Spleen (tissue), 13 donors: ENCODE results near the gene AGPAT2. TPM values are rescaled to one million over a fixed set of nuclear protein-coding genes. Genes with fewer than 3 reads are reported as not detected.

Experiments used
- DNase-seq: peaks from one replicate; pipeline ENCODE4 v3.0.0-alpha.2; 2020
- H3K27ac ChIP-seq, 8 donors: fragments of 200-600 bp; sonication (generic) in 7 of 8; 1 replicate in 4 of 8; 2 replicates in 4 of 8; pipeline versions ENCODE4 v1.5.0 to v1.8.0; 2016 to 2021; ENCODE audit warnings: inconsistent platforms in 4 of 8, mild to moderate bottlenecking in 4 of 8, moderate library complexity in 1 of 8
- H3K27me3 ChIP-seq, 7 donors: fragments of 200-600 bp; sonication (generic) in 6 of 7; replicated peaks in 1 of 7; 1 replicate in 4 of 7; 2 replicates in 3 of 7; pipeline versions ENCODE4 v1.5.0 to v1.8.0; 2016 to 2021; ENCODE audit warnings: inconsistent platforms in 3 of 7, mild to moderate bottlenecking in 1 of 7
- H3K36me3 ChIP-seq, 6 donors: fragments of 200-600 bp; sonication (generic) in 5 of 6; 1 replicate in 4 of 6; 2 replicates in 2 of 6; pipeline versions ENCODE4 v1.5.0 to v1.8.0; 2016 to 2021; ENCODE audit warnings: inconsistent platforms in 2 of 6
- H3K4me1 ChIP-seq, 6 donors: fragments of 200-600 bp; sonication (generic) in 5 of 6; 1 replicate in 3 of 6; 2 replicates in 3 of 6; pipeline versions ENCODE4 v1.5.0 to v1.8.0; 2016 to 2021; ENCODE audit warnings: inconsistent platforms in 3 of 6
- H3K4me3 ChIP-seq, 8 donors: fragments of 200-600 bp; sonication (generic) in 7 of 8; 1 replicate in 4 of 8; 2 replicates in 4 of 8; pipeline versions ENCODE4 v1.5.0 to v1.8.0; 2016 to 2021; ENCODE audit warnings: inconsistent platforms in 4 of 8, mild to moderate bottlenecking in 4 of 8, moderate library complexity in 2 of 8
- H3K9me3 ChIP-seq, 8 donors: fragments of 200-600 bp; sonication (generic) in 7 of 8; 1 replicate in 4 of 8; 2 replicates in 4 of 8; pipeline versions ENCODE4 v1.5.0 to v1.8.0; 2016 to 2021; ENCODE audit warnings: inconsistent platforms in 4 of 8
- CTCF ChIP-seq, 11 experiments: fragments of 200-600 bp in 7 of 11; fragments of 450-650 bp in 4 of 11; sonication (generic) in 4 of 11; IDR thresholded peaks in 8 of 11; conservative IDR thresholded peaks in 3 of 11; 1 replicate in 7 of 11; 2 replicates in 4 of 11; pipeline versions ENCODE4 v1.4.0 to v1.8.0; 2016 to 2021; ENCODE audit warnings: antibody characterized with exemption in 11 of 11, inconsistent platforms in 4 of 11, mild to moderate bottlenecking in 1 of 11
- POLR2A ChIP-seq, 3 donors: fragments of 450-650 bp; IDR thresholded peaks; one replicate each; pipeline ENCODE4 v1.5.1; 2017; ENCODE audit warnings: antibody characterized with exemption in 3 of 3, mild to moderate bottlenecking in 1 of 3
- POLR2AphosphoS5 ChIP-seq, 3 donors: sonication (generic); formaldehyde crosslinking; IDR thresholded peaks; one replicate each; pipeline ENCODE4 v1.5.1; 2017; ENCODE audit warnings: antibody characterized with exemption in 3 of 3
- WGBS, 5 donors: extraction: QIAGEN DNeasy Blood & Tissue Kit in 3 of 5; methylation state at CpG; one replicate each; pipeline versions ENCODE4 v1.1.5 to v1.1.7; 2013 to 2018; 5-methylcytosine and 5-hydroxymethylcytosine counted together
- intact Hi-C: fragments of 100-400 bp; cut with DNase I; formaldehyde crosslinking; loops from one replicate; pipeline ENCODE4 v1.15.0; 2023; ENCODE audit warnings: low total_unique reads
- long read RNA-seq, 2 donors: transcript quantifications; one replicate each; lab custom pipeline, GENCODE V29; 2026
- polyA plus RNA-seq, 3 donors: library from polyadenylated mRNA; stranded (reverse); fragments of 200-250 nt; gene quantifications; one replicate each; pipeline ENCODE4 v1.2.1, GENCODE V29; 2013
- total RNA-seq, 7 donors: library from RNA; depleted of rRNA in 3 of 7; stranded (reverse); fragments of >200 nt in 3 of 7; fragmentation: NEBNext Ultra II Directional in 4 of 7; extraction: Animal tissue kit (Norgen Biotek cat#: 25700) in 4 of 7; gene quantifications; one replicate each; pipeline versions ENCODE4 v1.1.0 to v1.2.1, GENCODE V29; 2016 to 2021
- donor health status: healthy with polysubstance abuse.
- donor health status: DM: no; HTN: no; CAD: no; lungs with moderate emphysema.
- donor health status: DM: no; HTN: no; CAD: no.
- donor health status: Bipolar disorder and iron deficiency.
- donor health status: healthy.
- donor health status: DM: no; HTN: no; CAD: no.
- donor health status: DM: yes; HTN: yes; CAD: no.

AGPAT2 gene
- total RNA-seq (10 to 100 TPM; 26.9 to 47.7 (median 40.4) TPM), polyA plus RNA-seq (10 to 100 TPM; 31.9 to 43.8 (median 35.1) TPM)
- long read RNA-seq, donor 1, transcript AGPAT2-202 (6 exons, 1,512 nt): major isoform, 7 of 10 reads
- long read RNA-seq, donor 1, partial matches to known transcripts: 0 of 10 reads
- long read RNA-seq, donor 1, other reads (novel, unspliced or antisense): 0 of 10 reads
- long read RNA-seq, donor 2, transcript AGPAT2-202 (6 exons, 1,512 nt): major isoform, 6 of 10 reads
- long read RNA-seq, donor 2, partial matches to known transcripts: 0 of 10 reads
- long read RNA-seq, donor 2, other reads (novel, unspliced or antisense): 0 of 10 reads

DNA sequence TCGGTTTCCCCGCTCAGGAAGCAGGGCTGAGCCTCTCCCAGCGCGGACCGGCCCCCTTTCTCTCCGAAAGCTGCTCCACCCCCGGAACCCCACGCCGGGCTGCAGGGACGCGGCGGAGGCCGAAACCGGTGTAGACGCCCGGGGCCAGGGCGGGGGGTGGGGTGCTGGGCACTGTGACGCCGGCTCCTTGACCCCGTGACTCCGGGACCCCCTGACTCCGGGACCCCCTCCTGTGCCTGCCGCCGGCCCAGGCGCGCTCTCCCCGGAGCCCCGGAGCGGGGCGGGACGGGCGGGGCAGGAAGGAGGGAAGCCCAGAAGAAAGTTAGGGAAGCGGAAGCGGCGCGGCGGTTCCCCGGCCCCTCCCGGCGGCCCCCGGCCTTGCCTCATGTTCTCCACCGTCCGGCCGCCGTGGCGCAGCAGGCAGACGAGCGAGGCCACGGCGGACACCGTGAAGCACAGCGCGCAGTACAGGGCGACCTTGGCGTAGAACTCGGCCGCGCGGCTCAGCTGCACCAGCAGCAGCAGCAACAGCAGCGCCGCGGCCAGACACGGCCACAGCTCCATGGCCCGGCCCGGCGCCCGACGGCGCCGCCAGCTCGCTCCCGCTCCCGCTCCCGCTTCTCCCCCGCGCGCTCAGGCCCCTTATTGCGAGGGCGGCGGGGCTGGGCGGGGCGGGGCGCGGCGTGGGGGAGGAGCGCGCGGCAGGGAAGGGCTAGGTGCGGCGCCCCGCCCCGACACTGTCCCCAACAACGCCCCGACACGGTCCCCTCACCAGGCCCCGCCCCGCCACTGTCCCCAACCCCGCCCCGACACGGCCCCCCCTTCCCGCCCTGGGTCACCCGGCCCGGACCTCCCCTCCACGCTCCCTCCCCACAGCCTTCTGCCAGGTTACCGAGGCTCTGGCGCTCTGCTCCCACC is at the start of gene AGPAT2:
TSS of gene AGPAT2 (minus strand) at position 664 of the 918 bp plus-strand sequence. CDS start at position 564, 100 bp downstream.
- peak; percentile 95 for DNase-seq
- peaks cover 20 to 66% (median 53%) of the 10 kb centered on the region in 6 donors for H3K4me1 ChIP-seq
- no peaks in the 10 kb centered on the region for H3K27me3 ChIP-seq
- H3K9me3 ChIP-seq: no peaks in the 10 kb centered on the region
- intact Hi-C loops: no loop called here
- TF ChIP-seq CTCF (IDR thresholded peaks at IDR 0.05 in 8 of 11, conservative IDR thresholded peaks at IDR 0.05 in 3 of 11) (peak in 4 of 11 experiments; percentile 14 to 47 (median 16)), POLR2A (IDR thresholded peaks at IDR 0.05) (peak in 2 of 3 donors; percentile 41 to 56), POLR2AphosphoS5 (IDR thresholded peaks at IDR 0.05) (peak; percentile 69 to 88 (median 84))
- WGBS, 5 donors: 0 to 1% (median 0%) methylated on average over 47 to 105 of the region's 106 CpGs
- H3K36me3 ChIP-seq: peaks cover 0 to 18% (median 0%) of the 10 kb centered on the region in 6 donors
- H3K27ac ChIP-seq: peak within 1 kb of the TSS; percentile 92 to 99 (median 96)
- H3K4me3 ChIP-seq: peak within 1 kb of the TSS; percentile 65 to 95 (median 82)

GRCh38 chr9:136735812-136736480 is 48.7 kb upstream of the AGPAT2 start:
- peaks cover 0 to 23% (median 0%) of the 10 kb centered on the region in 6 donors for H3K36me3 ChIP-seq
- WGBS, 5 donors: 82 to 93% (median 90%) methylated on average over 18 to 21 of the region's 21 CpGs
- no peak for DNase-seq
- H3K27me3 ChIP-seq: peaks cover 0 to 24% (median 5%) of the 10 kb centered on the region in 7 donors
- no peak for TF ChIP-seq POLR2A (IDR thresholded peaks at IDR 0.05)
- TF ChIP-seq POLR2AphosphoS5 (IDR thresholded peaks at IDR 0.05): peak in 1 of 3 donors; percentile 20
- H3K4me3 ChIP-seq: no peak overlapping the region
- intact Hi-C loops: no loop called here
- peaks cover 0 to 11% (median 4%) of the 10 kb centered on the region in 6 donors for H3K4me1 ChIP-seq
- H3K27ac ChIP-seq: no peak overlapping the region
- H3K9me3 ChIP-seq: no peaks in the 10 kb centered on the region

GRCh38 chr9:136734837-136735496 is 47.7 kb upstream of the AGPAT2 start:
- DNase-seq: no peak
- Histone ChIP-seq H3K4me1 (peaks cover 0 to 2% (median 0%) of the 10 kb centered on the region in 6 donors), H3K4me3 (no peak overlapping the region), H3K9me3 (no peaks in the 10 kb centered on the region), H3K36me3 (peaks cover 0 to 22% (median 0%) of the 10 kb centered on the region in 6 donors), H3K27me3 (peaks cover 0 to 14% (median 0%) of the 10 kb centered on the region in 7 donors), H3K27ac (no peak overlapping the region)
- WGBS, 5 donors: 77 to 92% (median 86%) methylated on average over 9 to 12 of the region's 12 CpGs
- TF ChIP-seq POLR2AphosphoS5 (IDR thresholded peaks at IDR 0.05) (no peak), POLR2A (IDR thresholded peaks at IDR 0.05) (no peak), CTCF (IDR thresholded peaks at IDR 0.05 in 8 of 11, conservative IDR thresholded peaks at IDR 0.05 in 3 of 11) (no peak)
- intact Hi-C loops: no loop called here

- 81 to 93% (median 88%) methylated on average over 12 of the region's 12 CpGs for WGBS, 5 donors
- intact Hi-C loops: no loop called here
- DNase-seq: no peak
Observed at GRCh38 chr9:136733611-136734010, 46.4 kb upstream of the AGPAT2 start.

More at GRCh38 chr9:136733611-136734010, 46.4 kb upstream of the AGPAT2 start:
- TF ChIP-seq CTCF (IDR thresholded peaks at IDR 0.05 in 8 of 11, conservative IDR thresholded peaks at IDR 0.05 in 3 of 11): no peak
- TF ChIP-seq POLR2AphosphoS5 (IDR thresholded peaks at IDR 0.05): no peak
- H3K4me3 ChIP-seq: no peak overlapping the region
- H3K27me3 ChIP-seq: peaks cover 0 to 6% (median 0%) of the 10 kb centered on the region in 7 donors
- H3K4me1 ChIP-seq: peaks cover 5 to 14% (median 9%) of the 10 kb centered on the region in 6 donors
- H3K27ac ChIP-seq: no peak overlapping the region
- peaks cover 0 to 8% (median 0%) of the 10 kb centered on the region in 6 donors for H3K36me3 ChIP-seq
- no peaks in the 10 kb centered on the region for H3K9me3 ChIP-seq
